CD4-positive, alpha-beta T cell (primary cell): ENCODE results near the gene ARMC9. TPM values are rescaled to one million over a fixed set of nuclear protein-coding genes. Genes with fewer than 3 reads are reported as not detected.

Experiments used
- ATAC-seq: fragments of 200-7000 bp; cut with Tn5 transposase; one replicate; pipeline ENCODE4 v1.10.0; 2022; ENCODE audit warnings: mild to moderate bottlenecking; ENCODE audit not compliant: poor library complexity
- CTCF ChIA-PET: fragments of 350-600 bp; sonication (Branson Sonifier 250); formaldehyde crosslinking; loops from one replicate; lab custom pipeline; 2021; ENCODE audit warnings: antibody characterized with exemption, inconsistent platforms; lab: Charles Lee
- POLR2A ChIA-PET: fragments of 350-600 bp; sonication (Branson Sonifier 250); formaldehyde crosslinking; loops from one replicate; lab custom pipeline; 2021; ENCODE audit warnings: antibody characterized with exemption, inconsistent platforms; lab: Charles Lee
- DNase-seq, 14 experiments: peaks; one replicate each; pipeline ENCODE4 v3.0.0-alpha.2; 2013 to 2020; ENCODE audit warnings: mixed read lengths in 2 of 14
- H3K27ac ChIP-seq, 2 donors: one replicate each; pipeline versions ENCODE4 v1.5.1 to v1.7.0; 2013; ENCODE audit warnings: low read length in 2 of 2, low read depth in 1 of 2, mild to moderate bottlenecking in 1 of 2
- H3K27me3 ChIP-seq, 2 experiments: 1 replicate in 1 of 2; 2 replicates in 1 of 2; pipeline versions ENCODE4 v1.6.1 to v1.7.0; 2013; ENCODE audit warnings: low read length in 2 of 2, control low read depth in 1 of 2, mild to moderate bottlenecking in 1 of 2, moderate library complexity in 1 of 2; ENCODE audit not compliant: insufficient read depth in 2 of 2, control insufficient read depth in 1 of 2
- H3K36me3 ChIP-seq: one replicate; pipeline ENCODE4 v1.6.1; 2013; ENCODE audit warnings: low read length, control low read depth; ENCODE audit not compliant: insufficient read depth
- H3K4me1 ChIP-seq: one replicate; pipeline ENCODE4 v1.6.1; 2013; ENCODE audit warnings: low read length, control low read depth; ENCODE audit not compliant: insufficient read depth
- H3K4me3 ChIP-seq: one replicate; pipeline ENCODE4 v1.5.1; 2013; ENCODE audit warnings: mild to moderate bottlenecking, low read length, moderate library complexity
- H3K9me3 ChIP-seq, 2 experiments: 1 replicate in 1 of 2; 2 replicates in 1 of 2; pipeline versions ENCODE4 v1.6.1 to v1.7.0; 2013; ENCODE audit warnings: low read length in 2 of 2, mild to moderate bottlenecking in 2 of 2, control low read depth in 1 of 2, moderate library complexity in 1 of 2; ENCODE audit not compliant: control insufficient read depth in 1 of 2, insufficient read depth in 1 of 2
- H3K27ac Mint-ChIP-seq: one replicate; pipeline ENCODE4 v1.8.0; 2020; ENCODE audit warnings: mixed read lengths
- H3K27me3 Mint-ChIP-seq: one replicate; pipeline ENCODE4 v1.8.0; 2021; ENCODE audit warnings: mixed read lengths
- H3K36me3 Mint-ChIP-seq: one replicate; pipeline ENCODE4 v1.8.0; 2021; ENCODE audit warnings: low read depth, mixed read lengths
- H3K4me1 Mint-ChIP-seq: one replicate; pipeline ENCODE4 v1.8.0; 2021; ENCODE audit warnings: low read depth, mixed read lengths
- H3K4me3 Mint-ChIP-seq: one replicate; pipeline ENCODE4 v1.8.0; 2020; ENCODE audit warnings: mild to moderate bottlenecking, mixed read lengths
- H3K9me3 Mint-ChIP-seq: one replicate; pipeline ENCODE4 v1.8.0; 2020; ENCODE audit warnings: mixed read lengths
- intact Hi-C, 2 experiments: fragments of 100-400 bp; cut with DNase I in 1 of 2; cut with micrococcal nuclease in 1 of 2; formaldehyde crosslinking; loops; one replicate each; pipeline versions ENCODE4 v1.15.1 to v1.9.0; 2023 to 2025; cut with DNase I, micrococcal nuclease
- total RNA-seq, 174 experiments: library from RNA in 2 of 174; stranded (reverse) in 2 of 174; gene quantifications; one replicate each; pipeline ENCODE4 v1.2.3 and lab custom pipeline; 2021 to 2026
- TF ChIP-seq, protein P1 (sequence below): fragments of 200-600 bp; IDR thresholded peaks from one replicate; pipeline ENCODE4 v1.8.0; 2022; ENCODE audit warnings: antibody characterized with exemption, mild to moderate bottlenecking

Gene ARMC9
- total RNA-seq, 2 experiments from 2014 or later: 0.16 to 0.42 TPM

DNA sequence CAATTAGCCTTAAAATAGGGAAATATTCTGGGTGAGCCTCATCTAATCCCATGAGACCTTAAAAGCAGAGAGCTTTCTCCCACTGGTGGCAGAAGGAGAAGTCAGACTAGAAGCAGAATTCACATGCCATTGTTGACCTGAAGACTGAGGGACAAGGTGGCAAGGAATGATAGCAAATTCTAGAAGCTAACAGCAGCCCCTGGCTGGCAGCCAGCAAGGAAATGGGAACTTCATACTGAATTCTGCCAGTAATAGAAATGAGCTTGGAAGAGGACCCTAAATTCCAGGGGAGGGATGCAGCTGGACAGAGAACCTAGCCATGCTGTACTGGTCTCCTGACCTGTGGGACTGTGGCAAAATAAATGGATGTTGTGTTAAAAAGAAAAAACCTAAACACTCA lies 216.6 kb downstream of the ARMC9 start:
- POLR2A ChIA-PET: no interaction called here

DNA sequence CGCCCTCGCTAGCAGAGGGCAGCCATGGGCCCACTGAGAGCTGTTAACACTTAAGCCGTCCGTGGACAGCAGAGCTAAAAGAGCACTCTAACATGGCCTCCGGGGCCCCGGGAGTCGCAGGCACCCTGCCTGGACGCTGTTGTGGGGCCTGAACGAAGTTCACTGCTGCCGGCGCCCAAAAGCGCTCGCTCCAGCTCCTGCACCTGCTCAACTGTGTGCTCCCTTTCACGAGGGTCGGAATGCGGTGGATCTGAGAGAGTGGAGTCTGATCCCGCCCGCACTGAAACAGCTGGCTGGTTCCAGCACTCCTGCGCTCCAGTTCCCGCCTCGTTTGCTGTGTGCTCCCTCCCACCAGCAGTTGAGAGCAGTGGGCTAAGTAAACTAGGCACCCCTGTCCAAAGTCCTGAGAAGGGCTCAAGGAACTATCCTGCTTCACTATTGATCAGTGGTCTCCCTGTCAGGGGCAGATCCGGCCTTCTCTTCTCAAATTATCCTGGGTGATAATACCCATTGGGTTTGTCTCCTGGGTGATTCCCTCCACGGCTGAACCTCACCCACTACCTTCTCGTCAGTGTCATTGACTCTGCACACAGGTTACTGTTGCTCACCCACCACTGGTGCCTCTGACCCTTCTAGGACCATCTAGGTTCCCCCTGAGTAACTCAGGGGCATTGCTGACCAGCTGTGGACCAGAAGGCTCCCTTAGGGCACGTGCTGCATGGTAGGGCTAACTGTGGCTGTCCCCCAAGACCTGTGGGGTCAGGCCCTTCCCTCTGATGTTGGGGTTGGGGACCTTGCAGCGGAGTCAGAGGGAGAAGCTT lies 220.6 kb downstream of the ARMC9 start:
- Histone ChIP-seq H3K9me3 (no peaks in the 10 kb centered on the region), H3K27me3 (peaks cover 8 to 9% of the 10 kb centered on the region in 2 experiments), H3K36me3 (no peaks in the 10 kb centered on the region), H3K27ac (no peak overlapping the region), H3K4me3 (no peak overlapping the region), H3K4me1 (no peaks in the 10 kb centered on the region)
- H3K4me1 Mint-ChIP-seq: no peaks in the 10 kb centered on the region
- H3K36me3 Mint-ChIP-seq: no peaks in the 10 kb centered on the region
- CTCF ChIA-PET: no interaction called here
- DNase-seq (no peak), ATAC-seq (no peak)
- TF ChIP-seq, protein P1, sequence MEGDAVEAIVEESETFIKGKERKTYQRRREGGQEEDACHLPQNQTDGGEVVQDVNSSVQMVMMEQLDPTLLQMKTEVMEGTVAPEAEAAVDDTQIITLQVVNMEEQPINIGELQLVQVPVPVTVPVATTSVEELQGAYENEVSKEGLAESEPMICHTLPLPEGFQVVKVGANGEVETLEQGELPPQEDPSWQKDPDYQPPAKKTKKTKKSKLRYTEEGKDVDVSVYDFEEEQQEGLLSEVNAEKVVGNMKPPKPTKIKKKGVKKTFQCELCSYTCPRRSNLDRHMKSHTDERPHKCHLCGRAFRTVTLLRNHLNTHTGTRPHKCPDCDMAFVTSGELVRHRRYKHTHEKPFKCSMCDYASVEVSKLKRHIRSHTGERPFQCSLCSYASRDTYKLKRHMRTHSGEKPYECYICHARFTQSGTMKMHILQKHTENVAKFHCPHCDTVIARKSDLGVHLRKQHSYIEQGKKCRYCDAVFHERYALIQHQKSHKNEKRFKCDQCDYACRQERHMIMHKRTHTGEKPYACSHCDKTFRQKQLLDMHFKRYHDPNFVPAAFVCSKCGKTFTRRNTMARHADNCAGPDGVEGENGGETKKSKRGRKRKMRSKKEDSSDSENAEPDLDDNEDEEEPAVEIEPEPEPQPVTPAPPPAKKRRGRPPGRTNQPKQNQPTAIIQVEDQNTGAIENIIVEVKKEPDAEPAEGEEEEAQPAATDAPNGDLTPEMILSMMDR: no peak
- no peaks in the 10 kb centered on the region for H3K9me3 Mint-ChIP-seq
- peaks cover 21% of the 10 kb centered on the region for H3K27me3 Mint-ChIP-seq
- H3K4me3 Mint-ChIP-seq: no peak overlapping the region
- intact Hi-C loops: loop anchor here in 1 of 2 experiments (10.0 kb wide), 1 partner anchor 1074 kb away; no protein-coding TSS in a partner anchor
- POLR2A ChIA-PET: no interaction called here
- H3K27ac Mint-ChIP-seq: no peak overlapping the region

More for the DNA sequence above, 216.6 kb downstream of the ARMC9 start:
- Histone ChIP-seq H3K4me1 (peaks cover 6% of the 10 kb centered on the region), H3K27ac (no peak overlapping the region), H3K4me3 (no peak overlapping the region), H3K27me3 (peaks cover 33 to 38% of the 10 kb centered on the region in 2 experiments), H3K36me3 (no peaks in the 10 kb centered on the region), H3K9me3 (peaks cover 6 to 8% of the 10 kb centered on the region in 2 experiments)
- Mint-ChIP-seq H3K9me3 (no peaks in the 10 kb centered on the region), H3K36me3 (no peaks in the 10 kb centered on the region), H3K4me1 (no peaks in the 10 kb centered on the region), H3K4me3 (no peak overlapping the region), H3K27me3 (peaks cover 45% of the 10 kb centered on the region), H3K27ac (no peak overlapping the region)
- no peak for ATAC-seq
- CTCF ChIA-PET: no interaction called here
- intact Hi-C loops: loop anchor here in 1 of 2 experiments (10.0 kb wide), 1 partner anchor 1070 kb away; no protein-coding TSS in a partner anchor
- TF ChIP-seq, protein P1: no peak
- DNase-seq: no peak

DNA sequence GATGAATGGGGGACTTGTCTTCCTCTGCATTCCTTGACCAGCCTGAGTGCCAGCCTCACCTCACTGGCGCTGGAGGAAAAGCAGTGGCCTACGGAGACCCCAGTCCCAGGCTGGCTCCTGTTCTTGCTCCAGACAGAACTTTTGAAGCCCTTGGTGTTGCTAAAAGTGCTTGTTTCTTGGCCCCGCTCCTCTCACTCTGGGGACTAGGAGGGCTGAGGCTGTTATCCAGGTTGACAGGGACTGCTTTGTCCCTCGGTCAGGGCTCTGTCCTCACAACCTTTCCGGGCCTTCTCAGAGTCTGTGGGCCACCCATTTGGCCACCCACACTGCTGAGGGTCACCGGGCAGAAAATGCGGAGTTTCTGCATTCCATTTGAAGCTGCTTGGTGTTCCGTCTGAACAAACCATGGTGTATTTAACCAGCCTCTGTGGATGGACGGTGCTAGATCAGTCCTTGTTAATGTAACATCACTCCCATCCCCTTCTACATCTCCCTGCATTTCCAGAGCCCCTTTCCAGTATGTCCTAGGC lies 222.7 kb downstream of the ARMC9 start:
- no peaks in the 10 kb centered on the region for H3K36me3 Mint-ChIP-seq
- ChIA-PET CTCF (no interaction called here), POLR2A (no interaction called here)
- peaks cover 8% of the 10 kb centered on the region for H3K4me1 ChIP-seq
- H3K9me3 ChIP-seq: no peaks in the 10 kb centered on the region
- no peaks in the 10 kb centered on the region for H3K27me3 ChIP-seq
- H3K4me3 ChIP-seq: no peak overlapping the region
- H3K9me3 Mint-ChIP-seq: no peaks in the 10 kb centered on the region
- TF ChIP-seq, protein P1: no peak
- H3K4me1 Mint-ChIP-seq: peaks cover 5% of the 10 kb centered on the region
- H3K4me3 Mint-ChIP-seq: no peak overlapping the region
- ATAC-seq (no peak), DNase-seq (no peak)
- intact Hi-C loops: no loop called here
- H3K27ac ChIP-seq: no peak overlapping the region
- H3K27ac Mint-ChIP-seq: no peak overlapping the region
- peaks cover 4% of the 10 kb centered on the region for H3K27me3 Mint-ChIP-seq
- H3K36me3 ChIP-seq: no peaks in the 10 kb centered on the region
